Prostate gland (tissue), 1 donor: Measurements from ENCODE around the gene B4GALT1.

Experiments used
- POLR2A ChIP-seq: fragments of 450-650 bp; IDR thresholded peaks from one replicate; pipeline ENCODE4 v1.6.1; 2016; ENCODE audit warnings: antibody characterized with exemption, mild to moderate bottlenecking
- POLR2AphosphoS5 ChIP-seq: sonication (generic); formaldehyde crosslinking; IDR thresholded peaks from one replicate; pipeline ENCODE4 v1.6.1; 2017; ENCODE audit warnings: antibody characterized with exemption

DNA sequence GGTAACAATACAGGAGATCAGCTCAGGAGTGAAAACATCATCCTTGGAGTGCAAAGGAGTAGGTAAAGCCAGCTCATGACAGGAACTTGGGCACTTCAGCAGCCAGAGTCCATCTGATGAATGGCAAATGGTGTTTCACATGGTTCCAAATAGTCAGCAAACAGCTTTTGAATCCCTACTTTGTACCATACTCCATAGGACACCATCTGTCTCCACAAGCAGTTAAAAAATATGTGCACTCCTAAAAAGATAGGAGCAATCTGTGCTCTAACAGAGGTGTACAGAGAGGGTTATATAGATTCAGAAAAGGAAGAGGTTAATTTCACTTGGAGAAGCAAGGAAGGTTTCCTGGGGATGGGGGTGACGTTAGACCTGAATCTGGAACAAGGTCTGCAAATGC is 21.6 kb upstream of the B4GALT1 start:
- no peak for TF ChIP-seq POLR2A
- no peak for TF ChIP-seq POLR2AphosphoS5
